ENCODE measurements around the gene KCNH1. TPM values are rescaled to one million over a fixed set of nuclear protein-coding genes. Genes with fewer than 3 reads are reported as not detected.

Gene KCNH1
- total RNA-seq, 1 donor from 2014 or later, result not detected

GRCh38 chr1:210706246-210706645 lies 427.7 kb downstream of the KCNH1 start:
- Mint-ChIP-seq H3K4me1 (ENCODE audit: low read depth) (no peaks in the 10 kb centered on the region), H3K27me3 (ENCODE audit: insufficient read depth) (peaks cover 8% of the 10 kb centered on the region), H3K27ac (no peak overlapping the region), H3K36me3 (ENCODE audit: low read depth) (no peaks in the 10 kb centered on the region), H3K9me3 (no peaks in the 10 kb centered on the region), H3K4me3 (no peak overlapping the region)
- DNase-seq (ENCODE audit: low spot score), result no peak
- intact Hi-C loops (cut with micrococcal nuclease), result no loop called here

DNA sequence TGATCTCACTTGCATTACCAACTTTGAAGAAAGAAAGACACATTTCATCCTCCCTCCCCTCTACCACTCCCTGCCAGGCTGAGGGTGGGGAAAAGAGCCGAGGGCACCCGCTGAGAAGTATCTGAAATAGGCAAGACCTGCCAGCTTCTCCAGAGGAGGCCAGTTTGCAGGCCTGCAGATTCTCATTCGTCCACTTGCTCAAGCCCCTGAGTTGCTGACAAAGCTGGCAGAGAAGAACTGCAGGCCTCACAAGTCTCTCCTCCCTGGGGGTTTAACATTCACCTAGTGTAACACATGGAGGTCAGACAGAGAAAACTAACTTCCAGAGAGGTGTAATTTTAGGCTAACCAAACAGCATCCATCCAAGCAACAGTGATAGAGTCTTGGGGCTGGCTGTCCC lies 428.9 kb downstream of the KCNH1 start:
- Mint-ChIP-seq H3K27me3 (ENCODE audit: insufficient read depth) (peaks cover 8% of the 10 kb centered on the region), H3K9me3 (no peaks in the 10 kb centered on the region), H3K4me1 (ENCODE audit: low read depth) (no peaks in the 10 kb centered on the region), H3K27ac (no peak overlapping the region), H3K36me3 (ENCODE audit: low read depth) (no peaks in the 10 kb centered on the region), H3K4me3 (no peak overlapping the region)
- no peak for DNase-seq (ENCODE audit: low spot score)
- intact Hi-C loops (cut with micrococcal nuclease), result no loop called here

DNA sequence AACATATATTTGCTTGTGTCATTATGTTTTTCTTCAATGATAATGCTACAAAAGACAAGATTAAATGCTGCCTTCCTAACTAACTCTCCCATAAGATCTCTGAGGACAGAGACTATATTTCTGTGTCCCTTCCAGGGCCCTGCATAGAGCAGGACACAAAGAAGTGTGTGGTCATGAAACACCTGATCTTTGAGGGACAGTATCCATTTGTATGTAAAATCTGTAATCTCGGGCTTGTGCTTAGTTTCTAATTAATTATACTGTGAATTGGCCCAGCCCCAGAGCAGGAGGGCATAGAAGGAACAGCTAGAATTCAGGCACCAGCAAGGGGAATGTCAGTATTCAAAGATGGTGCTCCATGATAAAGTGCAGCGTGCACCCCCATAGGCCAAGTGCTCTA lies 430.4 kb downstream of the KCNH1 start:
- H3K36me3 Mint-ChIP-seq (ENCODE audit: low read depth), result no peaks in the 10 kb centered on the region
- H3K27ac Mint-ChIP-seq, result no peak overlapping the region
- peaks cover 10% of the 10 kb centered on the region for H3K27me3 Mint-ChIP-seq (ENCODE audit: insufficient read depth)
- H3K4me1 Mint-ChIP-seq (ENCODE audit: low read depth), result no peaks in the 10 kb centered on the region
- intact Hi-C loops (cut with micrococcal nuclease), result no loop called here
- DNase-seq (ENCODE audit: low spot score), result no peak
- H3K4me3 Mint-ChIP-seq, result no peak overlapping the region
- H3K9me3 Mint-ChIP-seq, result no peaks in the 10 kb centered on the region

GRCh38 chr1:210702506-210702905 lies 431.4 kb downstream of the KCNH1 start:
- no peak for DNase-seq (ENCODE audit: low spot score)
- H3K27me3 Mint-ChIP-seq (ENCODE audit: insufficient read depth), result peaks cover 10% of the 10 kb centered on the region
- H3K4me1 Mint-ChIP-seq (ENCODE audit: low read depth), result no peaks in the 10 kb centered on the region
- no peak overlapping the region for H3K27ac Mint-ChIP-seq
- H3K36me3 Mint-ChIP-seq (ENCODE audit: low read depth), result no peaks in the 10 kb centered on the region
- H3K4me3 Mint-ChIP-seq, result no peak overlapping the region
- intact Hi-C loops (cut with micrococcal nuclease), result no loop called here
- no peaks in the 10 kb centered on the region for H3K9me3 Mint-ChIP-seq

GRCh38 chr1:210700511-210700910 lies 433.4 kb downstream of the KCNH1 start:
- Mint-ChIP-seq H3K27ac (no peak overlapping the region), H3K4me3 (no peak overlapping the region), H3K9me3 (no peaks in the 10 kb centered on the region), H3K36me3 (ENCODE audit: low read depth) (no peaks in the 10 kb centered on the region), H3K4me1 (ENCODE audit: low read depth) (peaks cover 11% of the 10 kb centered on the region), H3K27me3 (ENCODE audit: insufficient read depth) (peaks cover 10% of the 10 kb centered on the region)
- intact Hi-C loops (cut with micrococcal nuclease), result no loop called here
- no peak for DNase-seq (ENCODE audit: low spot score)

DNA sequence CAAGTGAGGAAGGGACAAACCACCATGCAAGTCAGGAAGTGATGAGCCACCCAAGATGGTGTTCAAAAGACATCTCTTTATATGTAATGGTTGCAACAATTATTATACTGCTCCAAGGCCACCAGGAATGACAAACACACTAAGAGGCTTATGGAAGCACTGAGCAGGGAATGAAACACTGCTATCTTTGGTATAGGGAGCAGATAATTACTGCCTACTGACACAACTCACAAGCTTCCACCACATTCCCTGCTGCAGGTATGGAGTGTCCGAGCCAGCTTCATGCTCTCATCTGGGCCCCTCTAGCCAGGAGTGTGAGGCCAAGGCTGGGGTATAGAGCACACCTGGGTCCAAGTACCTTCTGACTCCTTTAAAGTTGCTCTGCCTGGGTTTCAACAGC lies 433.9 kb downstream of the KCNH1 start:
- Mint-ChIP-seq H3K4me3 (no peak overlapping the region), H3K9me3 (no peaks in the 10 kb centered on the region), H3K4me1 (ENCODE audit: low read depth) (peaks cover 11% of the 10 kb centered on the region), H3K27me3 (ENCODE audit: insufficient read depth) (peaks cover 10% of the 10 kb centered on the region), H3K36me3 (ENCODE audit: low read depth) (no peaks in the 10 kb centered on the region), H3K27ac (no peak overlapping the region)
- DNase-seq (ENCODE audit: low spot score), result no peak
- intact Hi-C loops (cut with micrococcal nuclease), result no loop called here

GRCh38 chr1:210698661-210699060 lies 435.3 kb downstream of the KCNH1 start:
- no peak for DNase-seq (ENCODE audit: low spot score)
- H3K27me3 Mint-ChIP-seq (ENCODE audit: insufficient read depth), result peaks cover 6% of the 10 kb centered on the region
- no peaks in the 10 kb centered on the region for H3K9me3 Mint-ChIP-seq
- intact Hi-C loops (cut with micrococcal nuclease), result no loop called here
- H3K4me1 Mint-ChIP-seq (ENCODE audit: low read depth), result peaks cover 11% of the 10 kb centered on the region
- no peak overlapping the region for H3K4me3 Mint-ChIP-seq
- H3K27ac Mint-ChIP-seq, result no peak overlapping the region
- no peaks in the 10 kb centered on the region for H3K36me3 Mint-ChIP-seq (ENCODE audit: low read depth)

GRCh38 chr1:210697185-210697584 lies 436.8 kb downstream of the KCNH1 start:
- Mint-ChIP-seq H3K4me3 (no peak overlapping the region), H3K4me1 (ENCODE audit: low read depth) (peaks cover 11% of the 10 kb centered on the region), H3K9me3 (no peaks in the 10 kb centered on the region), H3K27ac (no peak overlapping the region), H3K27me3 (ENCODE audit: insufficient read depth) (peaks cover 5% of the 10 kb centered on the region), H3K36me3 (ENCODE audit: low read depth) (no peaks in the 10 kb centered on the region)
- intact Hi-C loops (cut with micrococcal nuclease), result no loop called here
- DNase-seq (ENCODE audit: low spot score), result no peak

GRCh38 chr1:210696709-210697108 lies 437.2 kb downstream of the KCNH1 start:
- H3K4me3 Mint-ChIP-seq, result no peak overlapping the region
- intact Hi-C loops (cut with micrococcal nuclease), result no loop called here

DNA sequence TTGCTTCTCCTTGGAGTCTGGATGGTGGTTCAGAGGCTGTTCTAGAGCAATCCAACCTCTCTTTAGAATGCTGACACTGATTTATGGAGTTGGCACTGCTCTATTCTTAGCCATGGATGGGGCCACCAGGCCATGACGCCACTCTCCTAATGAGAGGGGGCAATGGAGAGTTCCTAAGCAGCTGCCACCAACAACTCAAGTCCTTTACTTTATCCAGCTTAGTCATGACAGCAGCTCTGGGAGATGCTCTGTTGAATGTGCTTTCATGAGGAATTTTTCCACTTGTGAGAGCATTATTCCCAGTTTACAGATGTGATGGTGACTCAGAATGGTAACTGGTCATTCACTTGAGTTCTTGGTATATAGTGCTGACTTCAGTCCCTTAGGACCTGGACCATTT lies 438.9 kb downstream of the KCNH1 start:
- intact Hi-C loops (cut with micrococcal nuclease), result no loop called here
- Mint-ChIP-seq H3K4me1 (ENCODE audit: low read depth) (peaks cover 11% of the 10 kb centered on the region), H3K36me3 (ENCODE audit: low read depth) (no peaks in the 10 kb centered on the region), H3K27me3 (ENCODE audit: insufficient read depth) (peaks cover 2% of the 10 kb centered on the region), H3K4me3 (no peak overlapping the region), H3K9me3 (no peaks in the 10 kb centered on the region), H3K27ac (no peak overlapping the region)
- no peak for DNase-seq (ENCODE audit: low spot score)

More at GRCh38 chr1:210696709-210697108, 437.2 kb downstream of the KCNH1 start:
- DNase-seq (ENCODE audit: low spot score), result no peak
- Mint-ChIP-seq H3K27me3 (ENCODE audit: insufficient read depth) (peaks cover 5% of the 10 kb centered on the region), H3K36me3 (ENCODE audit: low read depth) (no peaks in the 10 kb centered on the region), H3K9me3 (no peaks in the 10 kb centered on the region), H3K27ac (no peak overlapping the region), H3K4me1 (ENCODE audit: low read depth) (peaks cover 11% of the 10 kb centered on the region)

DNA sequence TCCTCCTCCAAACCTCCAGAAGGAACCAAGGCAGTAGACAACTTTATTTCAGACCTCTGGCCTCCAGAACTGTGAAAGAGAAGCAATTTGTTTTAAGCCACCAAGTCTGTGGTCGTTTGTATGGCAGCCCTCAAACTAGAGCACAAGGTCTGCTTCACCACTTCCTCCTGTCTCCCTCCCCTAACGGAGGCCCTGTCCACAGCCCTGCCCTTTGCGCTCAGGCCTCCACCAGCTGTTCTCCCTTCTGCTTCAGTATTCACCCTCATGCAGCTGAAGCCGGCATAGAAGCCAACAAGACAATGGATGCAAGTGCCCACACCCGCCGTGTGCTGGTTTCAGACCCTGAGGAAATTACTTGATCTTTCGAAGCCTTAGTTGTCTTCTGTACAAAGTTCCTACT lies 441.2 kb downstream of the KCNH1 start:
- H3K4me3 Mint-ChIP-seq, result no peak overlapping the region
- no peaks in the 10 kb centered on the region for H3K36me3 Mint-ChIP-seq (ENCODE audit: low read depth)
- H3K27ac Mint-ChIP-seq, result no peak overlapping the region
- H3K27me3 Mint-ChIP-seq (ENCODE audit: insufficient read depth), result no peaks in the 10 kb centered on the region
- DNase-seq (ENCODE audit: low spot score), result no peak
- intact Hi-C loops (cut with micrococcal nuclease), result no loop called here
- no peaks in the 10 kb centered on the region for H3K9me3 Mint-ChIP-seq
- H3K4me1 Mint-ChIP-seq (ENCODE audit: low read depth), result peaks cover 11% of the 10 kb centered on the region

DNA sequence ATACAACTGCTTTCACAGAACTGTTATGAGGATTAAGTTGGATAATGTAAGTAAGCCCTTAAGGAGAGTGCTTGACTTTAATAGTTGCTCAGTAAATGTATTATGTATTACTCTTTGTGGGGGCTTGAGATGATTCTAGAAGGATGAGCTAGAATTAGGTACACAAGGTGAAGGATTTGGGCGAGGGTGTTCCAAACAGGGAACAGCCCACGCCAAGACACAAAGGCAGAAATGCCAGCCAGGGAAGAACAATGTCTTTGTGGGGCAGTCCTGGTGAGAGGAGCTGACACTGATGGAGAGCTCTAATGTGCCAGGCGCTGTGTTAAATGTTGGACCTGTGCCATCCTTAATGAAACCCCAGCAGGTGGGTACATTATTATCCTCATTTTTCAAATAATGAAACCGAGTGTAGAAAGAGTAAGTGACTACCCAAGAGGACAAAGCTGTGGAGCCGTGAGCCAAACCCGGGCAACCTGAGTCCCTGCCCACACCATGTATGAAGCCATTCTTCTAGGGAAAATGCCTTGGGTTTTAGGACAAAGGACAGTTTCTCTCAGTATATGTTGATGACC lies 442.8 kb downstream of the KCNH1 start:
- intact Hi-C loops (cut with micrococcal nuclease), result no loop called here
- no peak for DNase-seq (ENCODE audit: low spot score)
- no peak overlapping the region for H3K27ac Mint-ChIP-seq
- no peaks in the 10 kb centered on the region for H3K36me3 Mint-ChIP-seq (ENCODE audit: low read depth)
- no peaks in the 10 kb centered on the region for H3K9me3 Mint-ChIP-seq
- H3K27me3 Mint-ChIP-seq (ENCODE audit: insufficient read depth), result no peaks in the 10 kb centered on the region
- H3K4me3 Mint-ChIP-seq, result no peak overlapping the region
- H3K4me1 Mint-ChIP-seq (ENCODE audit: low read depth), result peaks cover 2% of the 10 kb centered on the region

DNA sequence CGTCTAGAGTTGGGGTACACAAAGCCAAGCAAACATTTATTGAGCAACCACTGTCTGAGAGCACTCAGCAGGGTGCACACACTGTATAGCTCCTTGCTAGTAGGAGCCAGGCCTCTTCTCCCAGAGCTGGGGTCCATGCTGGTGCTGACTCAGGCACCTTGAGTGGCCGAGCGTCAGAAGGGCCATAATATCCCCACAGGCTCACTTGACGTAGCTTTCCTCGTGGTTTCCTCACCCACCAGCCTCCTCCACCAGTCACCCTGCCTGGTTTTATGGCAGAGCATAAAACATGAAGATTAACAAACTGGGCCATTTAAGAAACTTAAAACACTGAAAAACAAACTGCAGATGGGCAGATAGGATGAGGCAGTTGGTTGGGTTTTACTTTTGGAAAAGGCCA lies 443.7 kb downstream of the KCNH1 start:
- no peak overlapping the region for H3K27ac Mint-ChIP-seq
- no peaks in the 10 kb centered on the region for H3K27me3 Mint-ChIP-seq (ENCODE audit: insufficient read depth)
- no peak for DNase-seq (ENCODE audit: low spot score)
- H3K9me3 Mint-ChIP-seq, result no peaks in the 10 kb centered on the region
- H3K36me3 Mint-ChIP-seq (ENCODE audit: low read depth), result no peaks in the 10 kb centered on the region
- intact Hi-C loops (cut with micrococcal nuclease), result no loop called here
- H3K4me1 Mint-ChIP-seq (ENCODE audit: low read depth), result no peaks in the 10 kb centered on the region
- H3K4me3 Mint-ChIP-seq, result no peak overlapping the region

GRCh38 chr1:210689826-210690225 lies 444.1 kb downstream of the KCNH1 start:
- intact Hi-C loops (cut with micrococcal nuclease), result no loop called here
- DNase-seq (ENCODE audit: low spot score), result no peak

More at GRCh38 chr1:210689826-210690225, 444.1 kb downstream of the KCNH1 start:
- Mint-ChIP-seq H3K27me3 (ENCODE audit: insufficient read depth) (no peaks in the 10 kb centered on the region), H3K4me1 (ENCODE audit: low read depth) (no peaks in the 10 kb centered on the region), H3K36me3 (ENCODE audit: low read depth) (no peaks in the 10 kb centered on the region), H3K9me3 (no peaks in the 10 kb centered on the region), H3K4me3 (no peak overlapping the region), H3K27ac (no peak overlapping the region)
